Cardiac muscle cell (in vitro differentiated cells and primary cell): Measurements from ENCODE around the gene STARD8. TPM values are rescaled to one million over a fixed set of nuclear protein-coding genes. Genes with fewer than 3 reads are reported as not detected.

Experiments used
- DNase-seq, 2 donors: peaks; one replicate each; pipeline versions ENCODE4 v3.0.0 to v3.0.0-alpha.2; 2010 to 2017; ENCODE audit warnings: low read depth in 1 of 2, low spot score in 1 of 2
- H3K27ac ChIP-seq: fragments of 200-600 bp; sonication (generic); 2 replicates; pipeline ENCODE4 v1.5.1; 2016
- H3K27me3 ChIP-seq: fragments of 200-600 bp; sonication (generic); 2 replicates; pipeline ENCODE4 v1.6.0; 2016; ENCODE audit warnings: control low read depth
- H3K36me3 ChIP-seq: fragments of 200-600 bp; sonication (generic); 2 replicates; pipeline ENCODE4 v1.5.1; 2016; ENCODE audit warnings: control low read depth
- H3K4me1 ChIP-seq: fragments of 200-600 bp; sonication (generic); 2 replicates; pipeline ENCODE4 v1.8.1; 2017; ENCODE audit warnings: low read depth, mild to moderate bottlenecking, mixed run types
- H3K4me3 ChIP-seq: fragments of 200-600 bp; sonication (generic); 2 replicates; pipeline ENCODE4 v1.5.1; 2016; ENCODE audit warnings: mild to moderate bottlenecking
- H3K9me3 ChIP-seq: fragments of 200-600 bp; sonication (generic); 2 replicates; pipeline ENCODE4 v1.5.1; 2017; ENCODE audit warnings: low read depth, mild to moderate bottlenecking, control low read depth
- CTCF ChIP-seq: IDR thresholded peaks from 2 replicates; pipeline ENCODE4 v1.5.1; 2012; ENCODE audit warnings: low read depth, mild to moderate bottlenecking, low read length
- polyA plus RNA-seq: library from polyadenylated mRNA; unstranded; fragments of >200 nt; fragmentation: Nextera tagmentation; extraction: Ambion mirVana; gene quantifications from 2 replicates; pipeline ENCODE4 v1.2.1, GENCODE V29; 2016
- total RNA-seq: library from RNA; depleted of rRNA; stranded (reverse); fragments of >200 nt; gene quantifications from 2 replicates; pipeline ENCODE4 v1.2.3, GENCODE V29; 2016

STARD8 gene
- total and polyA plus RNA-seq, 2 experiments from 2014 or later: 0.60 to 1.9 TPM

DNA sequence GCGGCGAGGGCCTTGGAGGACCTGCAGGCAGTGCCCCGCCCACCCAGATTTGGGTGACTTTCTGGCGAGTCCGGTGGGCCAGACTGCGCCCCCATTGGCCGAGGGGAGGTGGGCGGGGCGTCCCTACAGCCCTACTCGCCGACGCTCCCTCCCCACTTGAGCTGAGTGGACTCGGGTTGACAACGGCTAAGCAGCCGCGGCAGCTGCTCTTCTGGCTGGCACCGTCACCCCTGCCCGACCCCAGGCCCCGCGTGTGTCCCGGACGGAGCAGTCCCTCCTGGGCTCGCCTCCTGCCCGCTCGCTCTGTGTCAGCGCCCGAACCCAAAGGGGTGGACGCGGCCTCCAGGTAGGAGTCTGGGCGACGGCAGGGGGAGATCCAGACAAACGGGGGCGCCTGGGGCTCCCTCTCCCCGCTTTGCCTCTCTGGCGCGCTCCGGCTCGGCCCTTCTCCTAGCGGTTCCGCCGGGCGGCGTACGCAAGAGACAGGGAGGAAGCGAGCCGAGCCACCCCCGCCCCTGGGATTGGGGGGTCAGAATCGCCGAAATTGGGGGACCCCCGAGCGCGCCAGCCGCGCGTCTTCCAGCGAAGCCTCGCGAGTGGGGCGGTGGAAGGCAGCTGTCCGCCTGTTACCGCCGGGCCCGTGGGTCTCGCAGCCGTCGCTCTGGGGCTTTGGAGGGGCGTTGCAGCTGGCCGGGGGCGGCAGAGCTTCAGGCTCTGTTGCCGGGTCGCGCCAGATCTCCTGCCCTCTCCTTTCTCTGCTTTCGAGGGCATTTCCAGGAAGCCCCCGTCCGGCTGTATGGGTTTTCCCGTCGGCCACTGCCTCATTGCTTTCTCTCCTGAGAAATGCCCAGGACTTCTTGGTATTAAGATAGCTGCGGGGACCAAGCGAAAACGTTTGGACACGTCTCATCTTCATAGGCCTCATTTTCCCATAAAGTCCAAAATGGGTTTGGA is 46.3 kb downstream of the STARD8 start:
- H3K4me3 ChIP-seq: peak overlapping the region; percentile 37
- H3K9me3 ChIP-seq: no peaks in the 10 kb centered on the region
- TF ChIP-seq CTCF: no peak
- H3K27me3 ChIP-seq: no peaks in the 10 kb centered on the region
- H3K27ac ChIP-seq: no peak overlapping the region
- peak; percentile 75 to 82 for DNase-seq
- no peaks in the 10 kb centered on the region for H3K4me1 ChIP-seq
- no peaks in the 10 kb centered on the region for H3K36me3 ChIP-seq

DNA sequence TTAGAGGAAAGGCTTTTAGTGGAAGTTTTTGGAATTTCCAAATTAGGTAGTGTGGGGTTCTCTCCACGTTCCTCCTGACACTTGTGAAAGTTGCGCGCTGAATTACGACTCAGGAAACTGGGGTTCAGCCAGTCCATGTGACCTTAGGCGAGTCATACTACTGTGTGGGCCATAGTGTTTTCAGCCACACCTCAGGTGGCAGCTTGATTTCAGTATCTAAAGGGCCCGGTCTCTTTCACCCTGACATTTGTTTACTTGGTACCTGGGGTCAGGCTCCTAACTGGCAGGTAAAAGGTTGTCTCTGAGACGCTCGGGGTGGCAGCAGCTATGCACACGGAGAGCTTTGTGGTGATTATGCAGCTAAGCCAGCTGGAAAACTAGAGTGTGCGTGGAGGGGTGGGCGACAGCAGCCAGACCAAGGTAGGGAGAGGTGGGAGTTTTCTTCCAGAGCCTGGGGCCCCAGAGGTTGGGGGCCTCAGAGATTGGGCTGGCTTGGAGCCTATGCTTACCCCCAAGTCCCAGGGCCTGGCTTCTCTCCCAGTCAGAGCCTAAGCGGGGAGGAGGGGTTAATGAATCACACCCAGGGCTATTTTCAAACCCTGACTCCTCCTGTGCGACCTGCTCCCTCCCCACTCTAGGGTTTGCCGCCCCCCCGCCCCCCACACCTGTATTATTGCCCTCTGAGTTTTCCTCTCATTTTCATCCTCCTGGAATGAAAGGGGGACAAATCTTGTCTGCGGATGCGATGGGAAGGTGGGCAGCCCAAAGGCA is 47.2 kb downstream of the STARD8 start:
- no peak for TF ChIP-seq CTCF
- H3K4me3 ChIP-seq: no peak overlapping the region
- no peaks in the 10 kb centered on the region for H3K36me3 ChIP-seq
- no peak for DNase-seq
- H3K27me3 ChIP-seq: no peaks in the 10 kb centered on the region
- H3K4me1 ChIP-seq: no peaks in the 10 kb centered on the region
- H3K9me3 ChIP-seq: no peaks in the 10 kb centered on the region
- H3K27ac ChIP-seq: no peak overlapping the region

DNA sequence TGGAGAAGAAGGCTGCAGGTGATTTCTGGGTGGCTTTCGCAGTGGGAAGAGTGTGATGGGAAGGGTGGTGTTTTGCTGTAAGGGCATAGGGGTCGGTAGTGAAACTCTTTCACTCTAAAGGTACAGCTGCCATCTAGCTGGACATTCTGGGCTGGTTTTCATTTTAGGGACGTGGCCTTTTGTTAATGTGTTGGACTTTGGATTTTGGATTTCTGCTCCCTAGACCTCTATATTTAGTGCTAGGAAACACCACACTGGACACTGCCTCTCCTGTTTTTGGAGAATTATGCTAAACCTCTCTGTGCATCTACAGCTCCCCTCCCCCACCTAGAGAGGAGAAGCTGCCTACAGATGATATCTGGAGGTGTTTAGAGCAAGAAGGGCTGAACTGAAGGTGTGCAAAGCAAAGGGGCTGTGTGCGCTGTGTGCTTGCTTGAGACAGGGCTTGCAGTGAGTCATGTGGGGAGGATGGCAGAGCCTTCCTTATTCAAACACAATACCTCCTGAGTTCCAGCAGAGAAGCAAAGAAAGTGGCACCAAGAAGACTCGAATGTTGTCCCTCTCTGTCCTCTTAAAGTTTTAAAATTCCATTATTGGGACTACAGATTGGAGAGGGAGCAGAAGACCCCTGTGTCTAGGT is 47.9 kb downstream of the STARD8 start:
- Histone ChIP-seq H3K27ac (no peak overlapping the region), H3K27me3 (no peaks in the 10 kb centered on the region)
- DNase-seq: no peak

GRCh38 chrX:68696267-68696990 is 49.0 kb downstream of the STARD8 start:
- Histone ChIP-seq H3K27ac (no peak overlapping the region), H3K9me3 (no peaks in the 10 kb centered on the region)

More for the DNA sequence above, 47.9 kb downstream of the STARD8 start:
- TF ChIP-seq CTCF: no peak
- Histone ChIP-seq H3K4me3 (no peak overlapping the region), H3K4me1 (no peaks in the 10 kb centered on the region), H3K9me3 (no peaks in the 10 kb centered on the region), H3K36me3 (no peaks in the 10 kb centered on the region)

More at GRCh38 chrX:68696267-68696990, 49.0 kb downstream of the STARD8 start:
- TF ChIP-seq CTCF: no peak
- no peaks in the 10 kb centered on the region for H3K4me1 ChIP-seq
- H3K27me3 ChIP-seq: no peaks in the 10 kb centered on the region
- no peaks in the 10 kb centered on the region for H3K36me3 ChIP-seq
- no peak overlapping the region for H3K4me3 ChIP-seq
- no peak for DNase-seq
